ENCODE data around the gene IGF1.

IGF1 gene

GRCh38 chr12:102480406-102480805 lies at the start of gene IGF1:
Gene IGF1 (minus strand): TSS chr12:102480563. CDS start chr12:102480381, 182 bp downstream.
- DNase-seq: peak; percentile 84

DNA sequence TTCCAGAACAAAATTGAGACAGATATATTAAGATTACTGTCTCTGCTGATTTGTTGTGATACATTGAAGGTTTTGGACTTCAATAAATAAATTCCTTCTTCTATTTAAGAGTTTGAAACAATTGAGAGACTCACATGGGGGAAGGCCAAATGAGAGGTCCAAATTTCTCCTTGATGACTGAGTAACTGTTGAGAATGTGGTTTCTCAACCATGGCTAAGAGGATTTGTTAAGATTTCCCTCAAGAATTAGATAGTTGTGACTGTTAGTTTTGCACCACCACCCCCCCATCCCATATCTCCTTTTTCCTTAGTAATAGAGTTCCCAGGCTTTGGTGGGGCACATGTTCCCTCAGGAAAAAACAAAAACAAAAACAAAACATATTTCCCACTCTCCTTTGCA lies 47.7 kb upstream of the IGF1 start:
- no peak for DNase-seq

DNA sequence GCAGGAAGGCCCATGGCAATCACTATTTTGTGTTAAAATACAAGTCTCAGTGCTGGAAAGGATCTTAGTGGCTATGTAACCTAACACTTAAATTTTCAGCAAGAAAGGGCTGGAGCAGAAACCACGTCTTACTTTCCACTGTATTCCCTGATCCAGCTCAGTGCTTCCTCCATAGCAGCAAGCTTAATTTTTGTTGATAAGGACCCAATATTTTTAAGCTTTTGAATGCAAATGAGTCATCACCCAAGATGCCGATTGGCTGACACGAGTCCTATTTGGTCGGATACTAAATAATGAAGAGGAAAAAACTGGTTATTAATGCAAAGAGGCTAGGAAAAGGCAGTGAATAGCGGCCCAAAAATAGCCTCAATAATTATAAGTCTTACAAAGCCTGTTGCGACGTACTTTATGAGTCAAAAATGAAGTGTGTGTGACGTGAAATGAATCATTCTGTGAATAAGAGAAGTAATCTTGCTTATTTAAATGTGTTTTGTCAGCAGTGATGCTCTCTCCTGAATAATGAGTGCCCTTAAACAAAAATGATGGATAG lies 46.9 kb upstream of the IGF1 start:
- DNase-seq: peak; percentile 21

GRCh38 chr12:102526656-102527055 lies 46.3 kb upstream of the IGF1 start:
- DNase-seq: no peak

DNA sequence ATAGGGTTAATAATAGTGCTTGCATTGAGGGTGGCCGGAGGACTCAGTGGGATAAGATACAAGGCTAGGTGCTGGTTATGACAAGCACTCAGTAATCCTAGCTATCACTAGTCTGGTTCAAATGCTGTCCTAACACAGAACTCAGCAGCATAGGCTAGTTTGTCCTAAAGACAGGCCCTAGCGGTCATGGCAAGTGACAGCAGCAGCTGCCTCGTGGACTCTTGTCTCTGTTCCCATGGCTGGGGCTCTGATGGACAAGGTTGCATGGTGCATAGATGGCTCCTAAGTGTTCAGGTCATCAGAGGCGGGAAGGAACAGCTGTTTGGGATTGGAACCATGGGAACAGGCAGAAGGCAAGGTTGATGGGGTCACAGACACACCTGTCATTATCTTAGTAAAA lies 42.4 kb upstream of the IGF1 start:
- no peak for DNase-seq

DNA sequence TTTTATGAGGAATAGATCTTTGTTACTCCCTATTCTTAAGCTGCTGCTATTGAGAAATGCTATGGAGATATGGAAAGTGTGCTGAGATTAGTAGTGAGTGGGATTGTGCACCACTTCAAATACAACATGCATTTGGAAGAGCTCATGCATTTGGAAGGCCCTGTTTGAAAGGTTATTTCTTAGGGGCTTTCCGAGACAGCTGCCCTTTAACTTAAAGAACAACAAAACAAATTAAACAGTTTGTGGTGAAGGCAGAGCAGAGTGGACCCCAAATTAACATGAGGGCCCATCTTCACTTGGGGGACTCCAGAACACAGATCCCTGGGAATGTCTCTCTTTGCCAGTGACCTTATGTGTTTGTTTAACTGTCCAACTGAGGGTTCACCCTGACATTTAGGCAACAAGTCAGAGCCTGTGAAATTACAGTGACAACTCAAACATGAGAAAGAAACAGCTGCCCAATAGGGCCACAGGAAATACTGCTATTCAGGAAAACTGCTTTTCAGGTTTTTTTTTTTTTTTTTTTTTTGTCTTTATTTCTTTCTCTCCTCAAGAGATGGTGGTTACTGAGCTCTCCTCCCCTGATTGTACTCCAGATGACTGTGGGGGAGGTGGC lies 41.4 kb upstream of the IGF1 start:
- no peak for DNase-seq

DNA sequence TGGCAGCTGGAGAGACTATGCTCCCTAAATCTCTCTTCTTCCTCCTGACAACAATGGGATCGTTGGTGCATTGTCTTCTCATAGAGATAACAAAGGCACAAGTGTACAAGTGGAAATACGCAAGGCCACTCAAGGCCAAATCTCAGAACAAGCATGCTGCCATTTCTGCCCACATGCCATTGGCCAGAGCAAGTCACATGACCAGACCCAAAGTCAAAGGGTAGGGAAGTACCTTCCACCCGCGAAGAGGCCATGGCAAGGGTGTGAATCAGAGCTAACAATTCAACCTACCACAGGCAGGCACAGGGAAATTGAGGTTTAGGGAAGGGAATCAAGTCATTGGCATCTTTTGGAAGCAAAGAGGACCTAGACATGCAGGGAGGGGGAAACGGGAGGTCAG lies 38.5 kb upstream of the IGF1 start:
- no peak for DNase-seq

- no peak for DNase-seq
Observed at GRCh38 chr12:102514696-102515095, 34.3 kb upstream of the IGF1 start.

- no peak for DNase-seq
Observed at GRCh38 chr12:102513739-102514138, 33.4 kb upstream of the IGF1 start.

- DNase-seq: no peak
Observed at GRCh38 chr12:102513272-102513671, 32.9 kb upstream of the IGF1 start.

- peak; percentile 83 for DNase-seq
Observed at GRCh38 chr12:102512523-102512922, 32.2 kb upstream of the IGF1 start.

GRCh38 chr12:102511575-102511974 lies 31.2 kb upstream of the IGF1 start:
- DNase-seq: no peak

DNA sequence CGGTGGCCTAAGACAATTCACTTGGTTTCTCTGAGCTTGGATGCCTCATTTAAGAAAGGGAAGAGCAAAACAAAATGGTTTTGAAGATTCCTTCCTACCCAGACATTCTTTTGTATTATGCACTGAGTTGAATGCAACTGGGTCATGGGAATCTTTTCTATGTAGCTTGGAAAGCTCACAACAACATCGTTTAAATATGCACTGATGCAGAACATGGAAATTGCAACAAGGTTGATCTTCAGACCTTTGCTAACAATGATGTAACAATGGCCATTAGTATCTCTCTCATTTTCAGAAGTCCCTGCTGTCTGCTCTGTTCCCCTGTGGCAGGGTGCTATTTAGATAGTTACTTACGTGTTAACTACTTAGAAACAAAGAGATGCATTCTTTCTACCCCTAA lies 30.1 kb upstream of the IGF1 start:
- no peak for DNase-seq

GRCh38 chr12:102510031-102510430 lies 29.7 kb upstream of the IGF1 start:
- no peak for DNase-seq

GRCh38 chr12:102509123-102509626 lies 28.8 kb upstream of the IGF1 start:
- no peak for DNase-seq

GRCh38 chr12:102508052-102508451 lies 27.7 kb upstream of the IGF1 start:
- no peak for DNase-seq

DNA sequence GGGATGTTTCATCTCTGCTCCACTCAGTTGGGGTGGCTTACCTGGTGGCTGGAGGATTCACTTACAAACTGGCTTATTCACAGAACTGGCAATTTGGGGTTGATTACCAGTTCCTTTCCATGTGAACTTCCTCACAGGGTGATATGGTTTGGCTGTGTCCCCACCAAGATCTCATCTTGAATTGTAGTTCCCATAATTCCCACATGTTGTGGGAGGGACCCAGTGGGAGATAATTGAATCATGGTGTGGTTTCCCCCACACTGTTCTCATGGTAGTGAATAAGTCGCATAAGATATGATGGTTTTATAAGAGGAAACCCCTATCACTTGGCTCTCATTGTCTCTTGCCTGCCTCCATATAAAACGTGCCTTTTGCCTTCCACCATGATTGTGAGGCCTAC lies 26.9 kb upstream of the IGF1 start:
- peak; percentile 71 for DNase-seq

- peak; percentile 81 for DNase-seq
Observed at GRCh38 chr12:102504871-102505270, 24.5 kb upstream of the IGF1 start.

- DNase-seq: peak; percentile 99
Observed at GRCh38 chr12:102504280-102504679, 23.9 kb upstream of the IGF1 start.

DNA sequence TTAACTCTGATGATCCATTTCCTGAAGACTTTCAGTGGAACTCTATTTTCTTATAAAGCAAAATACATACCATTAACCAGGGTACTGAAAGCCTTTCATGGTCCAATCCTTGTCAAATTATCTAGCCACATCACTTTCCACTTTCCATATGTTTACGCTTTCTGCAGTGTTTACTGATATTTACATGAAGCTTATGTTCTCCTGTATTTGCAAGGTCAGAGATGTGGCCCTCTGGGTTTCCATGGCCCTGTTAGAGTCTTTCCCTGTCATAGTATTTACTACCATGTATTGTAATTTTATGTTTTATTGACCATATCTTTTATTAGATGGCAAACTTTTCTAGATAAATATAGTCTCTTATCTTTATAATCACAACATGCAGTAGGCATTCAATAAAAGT lies 23.5 kb upstream of the IGF1 start:
- DNase-seq: no peak

DNA sequence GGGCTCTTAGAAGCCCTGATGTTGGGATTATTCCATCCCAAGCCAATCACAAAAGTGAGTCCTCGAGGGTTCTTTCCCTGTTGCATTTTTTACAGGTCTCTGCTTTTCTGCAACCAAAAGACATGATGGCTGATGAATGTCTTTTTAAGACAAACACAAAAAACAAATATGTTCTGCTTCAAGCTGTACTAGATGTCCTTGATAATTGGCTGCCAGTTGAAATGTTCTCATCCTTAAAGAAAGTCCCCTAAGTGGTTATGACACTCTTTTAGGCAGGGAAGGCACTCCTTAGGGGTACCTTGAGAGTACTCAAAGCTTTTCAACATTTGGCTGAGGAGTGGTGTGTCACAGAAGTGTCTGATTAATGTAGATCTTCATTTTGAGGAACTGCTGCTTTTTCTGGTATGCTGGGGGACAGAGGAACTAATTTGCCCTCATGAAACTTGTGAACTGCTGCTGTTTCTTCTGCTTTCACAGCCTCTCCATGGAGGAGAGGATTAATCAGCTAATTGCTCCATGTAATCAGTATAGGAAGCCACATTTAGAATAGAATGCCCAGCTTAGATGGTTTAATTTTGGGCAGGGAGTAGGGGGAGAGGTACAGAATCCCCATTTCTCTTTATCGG lies 22.8 kb upstream of the IGF1 start:
- peak; percentile 97 for DNase-seq

- peak; percentile 7 for DNase-seq
Observed at GRCh38 chr12:102501773-102502172, 21.4 kb upstream of the IGF1 start.

GRCh38 chr12:102498471-102498870 lies 18.1 kb upstream of the IGF1 start:
- peak; percentile 92 for DNase-seq

DNA sequence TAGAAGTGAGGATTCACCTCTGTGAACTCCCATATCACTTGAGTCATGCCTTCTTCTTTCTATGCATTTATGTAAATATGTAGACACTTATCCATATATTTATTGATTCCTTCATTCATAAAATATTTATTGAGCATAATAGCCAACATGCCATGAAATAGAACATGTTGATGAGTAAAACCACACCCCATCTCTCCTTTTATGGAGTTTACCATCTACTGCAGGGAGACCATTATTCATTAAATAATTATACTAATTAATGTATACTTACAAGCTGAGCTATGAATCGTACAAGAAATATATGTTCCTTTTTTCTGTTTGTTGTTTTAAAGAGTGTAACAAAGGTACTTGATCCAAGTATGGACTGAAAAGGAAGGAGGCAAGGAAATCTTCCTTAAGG lies 17.4 kb upstream of the IGF1 start:
- no peak for DNase-seq

DNA sequence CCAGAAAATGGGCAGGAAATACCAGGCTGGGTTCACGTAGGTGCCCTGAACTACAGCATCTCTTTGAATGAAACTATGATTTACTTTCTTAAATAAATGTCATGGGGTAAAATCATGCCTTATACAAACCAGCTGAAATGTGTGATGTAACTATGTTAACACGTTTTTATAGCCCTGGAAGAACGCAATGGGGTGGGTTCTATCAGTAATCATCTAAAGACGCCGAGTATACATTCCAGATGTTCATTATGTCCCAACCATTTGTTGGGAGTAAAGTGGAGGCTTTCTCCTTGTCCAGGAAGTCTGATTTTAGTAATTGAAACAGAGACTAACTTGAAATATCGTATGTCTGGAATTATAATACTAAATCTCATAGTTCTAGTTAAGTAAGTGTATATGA lies 16.2 kb upstream of the IGF1 start:
- no peak for DNase-seq
